SKM-1 (cell line): ENCODE results near the gene PGS1.
"Not testable (repeated sequence)": the region's sequence is repeated elsewhere in the genome, so short reads cannot be mapped to it uniquely, and the experiment has no call there.

Experiments
- DNase-seq: peaks from one replicate; lab custom pipeline; 2025; ENCODE audit not compliant: unreplicated experiment; lab: John Stamatoyannopoulos, UW

The PGS1 gene

GRCh38 chr17:78378225-78379130 is at the start of gene PGS1:
TSS of gene PGS1 (plus strand) at chr17:78378649. CDS start at chr17:78378666, 17 bp downstream.
- no peak for DNase-seq

- no peak for DNase-seq
Measured at GRCh38 chr17:78329263-78330059, 49.0 kb upstream of the PGS1 start.

- no peak for DNase-seq
Measured at GRCh38 chr17:78330570-78331224, 47.8 kb upstream of the PGS1 start.

GRCh38 chr17:78331355-78331754 is 47.1 kb upstream of the PGS1 start:
- not testable (repeated sequence) for DNase-seq

GRCh38 chr17:78332991-78333390 is 45.5 kb upstream of the PGS1 start:
- no peak for DNase-seq

- DNase-seq, result no peak
Measured at GRCh38 chr17:78335209-78335608, 43.2 kb upstream of the PGS1 start.

GRCh38 chr17:78337244-78338109 is 41.0 kb upstream of the PGS1 start:
- DNase-seq, result peak; percentile 75

- DNase-seq, result no peak
Measured at GRCh38 chr17:78338486-78339259, 39.8 kb upstream of the PGS1 start.

GRCh38 chr17:78340183-78340955 is 38.1 kb upstream of the PGS1 start:
- DNase-seq, result no peak

- no peak for DNase-seq
Measured at GRCh38 chr17:78341559-78342448, 36.6 kb upstream of the PGS1 start.

- DNase-seq, result no peak
Measured at GRCh38 chr17:78342449-78343186, 35.8 kb upstream of the PGS1 start.

- no peak for DNase-seq
Measured at GRCh38 chr17:78343187-78343542, 35.3 kb upstream of the PGS1 start.

GRCh38 chr17:78343543-78344201 is 34.8 kb upstream of the PGS1 start:
- DNase-seq, result no peak

GRCh38 chr17:78344666-78345065 is 33.8 kb upstream of the PGS1 start:
- DNase-seq, result no peak

GRCh38 chr17:78345172-78345571 is 33.3 kb upstream of the PGS1 start:
- DNase-seq, result no peak

GRCh38 chr17:78345791-78346494 is 32.5 kb upstream of the PGS1 start:
- no peak for DNase-seq
